DMS153 treated with DMSO at 0.1 percent for 48 hours (cell line): ENCODE results near the gene ST6GALNAC3.

Source experiments
- DNase-seq: peaks from one replicate; lab custom pipeline; 2025; ENCODE audit not compliant: unreplicated experiment; lab: John Stamatoyannopoulos, UW

ST6GALNAC3 gene

GRCh38 chr1:76140227-76140626, 65.7 kb downstream of the ST6GALNAC3 start:
- DNase-seq = no peak

- no peak for DNase-seq
Observed at GRCh38 chr1:76141929-76142328, 67.4 kb downstream of the ST6GALNAC3 start.

- no peak for DNase-seq
Observed at GRCh38 chr1:76142771-76143540, 68.4 kb downstream of the ST6GALNAC3 start.

- no peak for DNase-seq
Observed at GRCh38 chr1:76144247-76144646, 69.7 kb downstream of the ST6GALNAC3 start.

GRCh38 chr1:76145332-76145731, 70.8 kb downstream of the ST6GALNAC3 start:
- DNase-seq = no peak

- no peak for DNase-seq
Observed at GRCh38 chr1:76146184-76146583, 71.6 kb downstream of the ST6GALNAC3 start.

- DNase-seq = no peak
Observed at GRCh38 chr1:76147917-76148316, 73.4 kb downstream of the ST6GALNAC3 start.

GRCh38 chr1:76148460-76148859, 73.9 kb downstream of the ST6GALNAC3 start:
- DNase-seq = no peak

- DNase-seq = no peak
Observed at GRCh38 chr1:76153841-76154205, 79.3 kb downstream of the ST6GALNAC3 start.

GRCh38 chr1:76154206-76154956, 79.8 kb downstream of the ST6GALNAC3 start:
- DNase-seq = peak; percentile 78

GRCh38 chr1:76156987-76157386, 82.4 kb downstream of the ST6GALNAC3 start:
- DNase-seq = no peak

- DNase-seq = no peak
Observed at GRCh38 chr1:76158126-76158525, 83.6 kb downstream of the ST6GALNAC3 start.

- no peak for DNase-seq
Observed at GRCh38 chr1:76160225-76160624, 85.7 kb downstream of the ST6GALNAC3 start.

- no peak for DNase-seq
Observed at GRCh38 chr1:76161451-76161850, 86.9 kb downstream of the ST6GALNAC3 start.

GRCh38 chr1:76162254-76162653, 87.7 kb downstream of the ST6GALNAC3 start:
- no peak for DNase-seq

- DNase-seq = no peak
Observed at GRCh38 chr1:76164165-76164564, 89.6 kb downstream of the ST6GALNAC3 start.

GRCh38 chr1:76170084-76170483, 95.5 kb downstream of the ST6GALNAC3 start:
- no peak for DNase-seq

- no peak for DNase-seq
Observed at GRCh38 chr1:76170513-76170912, 96.0 kb downstream of the ST6GALNAC3 start.

- DNase-seq = no peak
Observed at GRCh38 chr1:76176000-76176399, 101.5 kb downstream of the ST6GALNAC3 start.

- DNase-seq = no peak
Observed at GRCh38 chr1:76177615-76178014, 103.1 kb downstream of the ST6GALNAC3 start.

- no peak for DNase-seq
Observed at GRCh38 chr1:76179219-76179698, 104.7 kb downstream of the ST6GALNAC3 start.

GRCh38 chr1:76185207-76185606, 110.7 kb downstream of the ST6GALNAC3 start:
- DNase-seq = no peak
